ENCODE results near the gene MEI1.

The MEI1 gene

GRCh38 chr22:41745968-41746367, 46.7 kb downstream of the MEI1 start:
- H3K4me3 ChIP-seq (ENCODE audit: low read depth, low read length), result no peak overlapping the region

GRCh38 chr22:41746567-41747400, 47.5 kb downstream of the MEI1 start:
- no peak overlapping the region for H3K4me3 ChIP-seq (ENCODE audit: low read depth, low read length)
- peak; percentile 78 for TF ChIP-seq CTCF (IDR thresholded peaks at IDR 0.05; ENCODE audit: low read depth, low read length)

More at GRCh38 chr22:41745968-41746367, 46.7 kb downstream of the MEI1 start:
- TF ChIP-seq CTCF (IDR thresholded peaks at IDR 0.05; ENCODE audit: low read depth, low read length), result no peak

GRCh38 chr22:41752011-41752970, 53.0 kb downstream of the MEI1 start:
- no peak for TF ChIP-seq CTCF (IDR thresholded peaks at IDR 0.05; ENCODE audit: low read depth, low read length)
- no peak overlapping the region for H3K4me3 ChIP-seq (ENCODE audit: low read depth, low read length)

- H3K4me3 ChIP-seq (ENCODE audit: low read depth, low read length), result no peak overlapping the region
- TF ChIP-seq CTCF (IDR thresholded peaks at IDR 0.05; ENCODE audit: low read depth, low read length), result no peak
These were observed 54.7 kb downstream of the MEI1 start for GRCh38 chr22:41753984-41754383.

GRCh38 chr22:41757502-41757901, 58.2 kb downstream of the MEI1 start:
- no peak overlapping the region for H3K4me3 ChIP-seq (ENCODE audit: low read depth, low read length)
- TF ChIP-seq CTCF (IDR thresholded peaks at IDR 0.05; ENCODE audit: low read depth, low read length), result no peak

- no peak for TF ChIP-seq CTCF (IDR thresholded peaks at IDR 0.05; ENCODE audit: low read depth, low read length)
- H3K4me3 ChIP-seq (ENCODE audit: low read depth, low read length), result no peak overlapping the region
These were observed 58.9 kb downstream of the MEI1 start for GRCh38 chr22:41758231-41758630.
